Muscle layer of duodenum (tissue), 2 donors: Measurements from ENCODE around the gene FMNL2.

Experiments
- H3K27ac ChIP-seq: one replicate; pipeline ENCODE4 v1.7.0; 2013; ENCODE audit warnings: mild to moderate bottlenecking, low read length
- H3K27me3 ChIP-seq: one replicate; pipeline ENCODE4 v1.7.0; 2013; ENCODE audit warnings: low read depth, mild to moderate bottlenecking, control low read depth, low read length
- H3K36me3 ChIP-seq, 2 donors: one replicate each; pipeline ENCODE4 v1.7.0; 2013; ENCODE audit warnings: low read length in 2 of 2, control low read depth in 1 of 2, mild to moderate bottlenecking in 1 of 2; ENCODE audit not compliant: insufficient read depth in 2 of 2, control insufficient read depth in 1 of 2
- H3K4me1 ChIP-seq, 2 donors: one replicate each; pipeline ENCODE4 v1.7.0; 2013; ENCODE audit warnings: low read length in 2 of 2, mild to moderate bottlenecking in 2 of 2, control low read depth in 1 of 2, moderate library complexity in 1 of 2; ENCODE audit not compliant: insufficient read depth in 2 of 2, control insufficient read depth in 1 of 2
- H3K4me3 ChIP-seq, 2 donors: one replicate each; pipeline ENCODE4 v1.7.0; 2013; ENCODE audit warnings: low read length in 2 of 2, low read depth in 1 of 2, mild to moderate bottlenecking in 1 of 2
- H3K9me3 ChIP-seq, 2 donors: one replicate each; pipeline ENCODE4 v1.7.0; 2013; ENCODE audit warnings: low read length in 2 of 2, control low read depth in 1 of 2, mild to moderate bottlenecking in 1 of 2; ENCODE audit not compliant: control insufficient read depth in 1 of 2
- donor health status: healthy.

The FMNL2 gene

DNA sequence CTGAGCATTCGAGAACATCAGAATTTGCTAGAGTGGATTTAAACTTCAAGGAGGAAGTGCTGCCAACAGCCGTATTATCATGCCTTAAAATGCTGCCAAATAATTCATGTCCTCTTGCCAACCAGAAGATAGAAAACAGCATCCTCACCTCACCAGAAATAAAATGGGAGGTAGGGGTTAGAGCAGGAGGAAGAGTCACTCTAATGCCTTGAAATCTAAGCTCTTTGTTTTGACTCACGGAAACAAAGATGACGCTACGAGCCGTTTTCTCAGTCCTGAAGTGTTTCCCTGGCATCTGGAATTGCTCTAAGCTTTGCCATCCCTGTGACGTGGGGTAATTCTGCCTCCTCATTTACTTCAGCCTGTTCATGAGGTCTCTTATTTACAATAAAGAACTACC is 285.2 kb downstream of the FMNL2 start:
- peaks cover 10 to 17% of the 10 kb centered on the region in 2 donors for H3K36me3 ChIP-seq
- no peak overlapping the region for H3K4me3 ChIP-seq

DNA sequence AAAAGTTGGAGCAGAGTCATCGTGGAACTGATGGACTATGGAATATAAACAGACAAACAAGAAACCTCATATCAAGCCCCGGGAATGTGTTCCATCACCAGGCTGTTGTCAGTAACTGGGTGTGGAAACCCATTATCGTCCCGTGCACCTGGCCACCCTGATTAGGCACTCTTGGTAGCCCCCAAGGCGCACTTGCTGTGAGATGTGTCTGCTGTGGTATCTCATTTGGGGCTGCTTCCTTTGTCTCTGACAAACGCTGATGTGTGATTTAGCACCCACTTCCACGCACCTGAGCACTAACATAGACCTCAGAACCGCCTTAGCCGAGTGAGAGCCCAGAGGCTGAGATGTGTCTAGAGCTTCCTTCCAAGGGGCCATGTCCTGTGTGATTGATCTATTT is 286.0 kb downstream of the FMNL2 start:
- no peaks in the 10 kb centered on the region for H3K4me1 ChIP-seq
- H3K9me3 ChIP-seq = no peaks in the 10 kb centered on the region
- H3K36me3 ChIP-seq = peaks cover 10 to 14% of the 10 kb centered on the region in 2 donors

More for the DNA sequence above, 285.2 kb downstream of the FMNL2 start:
- Histone ChIP-seq H3K9me3 (no peaks in the 10 kb centered on the region), H3K4me1 (no peaks in the 10 kb centered on the region), H3K27ac (peak overlapping the region; percentile 53), H3K27me3 (no peaks in the 10 kb centered on the region)

DNA sequence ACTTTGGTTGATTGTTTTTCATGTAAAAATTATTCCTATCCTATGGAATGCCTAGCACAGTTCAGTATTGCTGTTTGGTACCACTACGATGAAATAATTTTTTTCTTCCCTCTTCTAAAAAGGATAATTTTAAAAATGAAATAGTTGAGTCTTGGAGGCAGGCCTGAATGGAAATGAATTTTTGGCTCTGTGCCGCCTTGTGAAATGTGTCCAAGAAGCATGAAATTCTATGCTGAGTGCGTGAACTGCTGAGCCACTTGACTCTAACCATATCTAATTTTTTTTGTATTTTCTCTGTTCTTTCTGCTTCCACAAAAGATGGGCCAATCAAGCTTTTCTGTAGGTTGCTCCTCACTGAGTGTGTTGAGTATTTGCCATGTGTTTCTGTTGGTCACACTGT is 287.2 kb downstream of the FMNL2 start:
- H3K4me1 ChIP-seq = peaks cover 0 to 7% of the 10 kb centered on the region in 2 donors
- H3K27me3 ChIP-seq = no peaks in the 10 kb centered on the region
- no peak overlapping the region for H3K4me3 ChIP-seq
- no peak overlapping the region for H3K27ac ChIP-seq
- H3K9me3 ChIP-seq = no peaks in the 10 kb centered on the region
- H3K36me3 ChIP-seq = peaks cover 6 to 11% of the 10 kb centered on the region in 2 donors

More for the DNA sequence above, 286.0 kb downstream of the FMNL2 start:
- H3K4me3 ChIP-seq = no peak overlapping the region
- no peaks in the 10 kb centered on the region for H3K27me3 ChIP-seq
- H3K27ac ChIP-seq = peak overlapping the region; percentile 53

DNA sequence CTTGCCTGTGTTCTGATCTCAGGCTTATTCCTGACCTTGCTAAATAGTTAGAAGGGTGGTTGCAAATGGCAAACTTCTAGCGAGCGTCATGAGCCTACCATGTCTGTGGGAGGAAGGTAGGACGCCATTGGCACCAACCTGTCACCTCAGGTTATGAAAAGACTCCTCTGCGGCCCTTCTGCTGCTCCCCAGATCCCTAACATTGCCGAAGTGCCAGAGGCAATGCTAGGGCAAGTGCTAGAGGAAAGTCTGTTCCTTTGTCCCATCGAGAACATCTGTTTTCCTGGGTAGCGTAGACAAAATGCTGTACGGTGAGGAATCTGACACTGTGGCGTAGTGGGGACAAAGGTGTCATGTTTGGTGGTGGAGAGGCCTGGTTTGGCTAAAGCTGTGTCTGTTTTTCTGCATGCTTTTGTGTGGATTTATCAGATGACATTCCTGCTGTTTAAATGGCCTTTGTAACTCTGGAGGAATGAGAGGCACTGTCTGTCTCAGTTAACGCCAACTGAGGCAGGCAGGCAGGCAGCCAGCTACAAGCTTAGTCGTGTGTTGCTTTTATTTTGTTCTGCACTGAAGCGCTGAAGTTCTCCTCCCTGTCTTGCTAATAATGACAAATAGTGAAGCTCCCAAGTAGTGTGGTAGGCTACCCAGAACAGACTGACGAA is 288.2 kb downstream of the FMNL2 start:
- Histone ChIP-seq H3K36me3 (peaks cover 0 to 4% of the 10 kb centered on the region in 2 donors), H3K4me1 (peaks cover 0 to 7% of the 10 kb centered on the region in 2 donors), H3K4me3 (no peak overlapping the region), H3K9me3 (no peaks in the 10 kb centered on the region), H3K27me3 (no peaks in the 10 kb centered on the region), H3K27ac (no peak overlapping the region)

DNA sequence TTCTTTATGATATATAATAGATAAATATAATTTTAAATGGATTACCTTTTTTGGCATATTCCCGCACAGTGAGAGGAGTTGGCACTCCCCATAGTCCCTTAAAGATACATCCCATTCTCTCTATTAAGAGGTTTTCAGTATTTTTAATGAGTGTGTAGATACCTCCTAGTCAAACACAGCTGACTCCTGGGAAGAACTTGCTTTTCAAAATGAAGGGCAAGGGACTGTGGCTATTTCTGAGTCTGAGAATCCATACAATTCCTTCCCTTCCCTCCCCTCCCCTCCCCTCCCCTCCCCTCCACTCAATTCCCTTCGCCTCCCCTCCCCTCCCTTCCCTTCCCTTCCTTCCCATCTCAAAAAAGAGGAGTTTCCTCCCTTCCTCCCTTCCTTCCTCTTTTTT is 288.8 kb downstream of the FMNL2 start:
- no peak overlapping the region for H3K27ac ChIP-seq
- no peak overlapping the region for H3K4me3 ChIP-seq
- H3K27me3 ChIP-seq = no peaks in the 10 kb centered on the region
- H3K9me3 ChIP-seq = no peaks in the 10 kb centered on the region
- peaks cover 0 to 7% of the 10 kb centered on the region in 2 donors for H3K4me1 ChIP-seq
- H3K36me3 ChIP-seq = peaks cover 0 to 5% of the 10 kb centered on the region in 2 donors

DNA sequence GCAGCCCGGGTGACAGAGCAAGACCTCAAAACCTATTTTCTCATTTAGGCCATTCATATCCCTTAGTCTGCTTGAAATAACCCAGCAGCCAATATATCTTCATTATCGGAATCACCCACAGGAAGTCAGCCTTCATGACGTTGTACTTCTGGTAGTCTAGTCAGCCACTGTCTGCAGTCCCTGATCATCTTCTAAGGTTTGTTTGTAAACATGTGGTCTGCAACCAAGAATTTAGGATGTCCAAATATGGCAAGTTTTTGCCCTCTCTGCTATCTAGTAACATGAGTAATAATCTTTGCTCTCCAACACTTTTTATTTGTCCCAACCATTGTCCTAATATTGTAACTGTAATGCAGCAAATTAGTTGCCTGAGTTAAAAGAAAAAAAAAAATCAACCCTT is 289.8 kb downstream of the FMNL2 start:
- peaks cover 6 to 7% of the 10 kb centered on the region in 2 donors for H3K36me3 ChIP-seq
- peaks cover 0 to 7% of the 10 kb centered on the region in 2 donors for H3K4me1 ChIP-seq
- no peaks in the 10 kb centered on the region for H3K9me3 ChIP-seq
- no peak overlapping the region for H3K4me3 ChIP-seq
- no peak overlapping the region for H3K27ac ChIP-seq
- H3K27me3 ChIP-seq = no peaks in the 10 kb centered on the region

DNA sequence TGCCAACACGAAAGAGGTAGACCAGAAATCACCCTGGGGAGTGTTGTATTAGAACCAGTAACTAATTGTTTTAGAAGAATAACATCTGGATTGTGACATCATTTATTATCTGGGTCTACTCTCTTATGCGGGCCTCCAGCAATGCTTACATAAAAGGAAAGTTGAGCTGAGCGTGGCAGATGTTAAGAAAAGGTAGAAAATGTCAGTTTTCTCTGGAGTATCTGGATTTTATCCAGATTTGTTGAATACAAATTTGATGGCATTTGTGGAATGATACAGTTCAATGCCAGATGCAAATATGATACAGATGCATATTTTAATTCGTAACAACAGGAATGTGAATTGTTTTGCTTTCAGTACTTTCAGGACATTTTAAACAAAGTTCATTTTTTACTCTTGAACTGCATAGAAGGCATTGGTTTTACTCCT is 292.0 kb downstream of the FMNL2 start:
- H3K27ac ChIP-seq = no peak overlapping the region
- H3K36me3 ChIP-seq = peaks cover 8 to 18% of the 10 kb centered on the region in 2 donors
- H3K4me3 ChIP-seq = no peak overlapping the region
- peaks cover 0 to 7% of the 10 kb centered on the region in 2 donors for H3K4me1 ChIP-seq
- H3K27me3 ChIP-seq = no peaks in the 10 kb centered on the region
- H3K9me3 ChIP-seq = no peaks in the 10 kb centered on the region

DNA sequence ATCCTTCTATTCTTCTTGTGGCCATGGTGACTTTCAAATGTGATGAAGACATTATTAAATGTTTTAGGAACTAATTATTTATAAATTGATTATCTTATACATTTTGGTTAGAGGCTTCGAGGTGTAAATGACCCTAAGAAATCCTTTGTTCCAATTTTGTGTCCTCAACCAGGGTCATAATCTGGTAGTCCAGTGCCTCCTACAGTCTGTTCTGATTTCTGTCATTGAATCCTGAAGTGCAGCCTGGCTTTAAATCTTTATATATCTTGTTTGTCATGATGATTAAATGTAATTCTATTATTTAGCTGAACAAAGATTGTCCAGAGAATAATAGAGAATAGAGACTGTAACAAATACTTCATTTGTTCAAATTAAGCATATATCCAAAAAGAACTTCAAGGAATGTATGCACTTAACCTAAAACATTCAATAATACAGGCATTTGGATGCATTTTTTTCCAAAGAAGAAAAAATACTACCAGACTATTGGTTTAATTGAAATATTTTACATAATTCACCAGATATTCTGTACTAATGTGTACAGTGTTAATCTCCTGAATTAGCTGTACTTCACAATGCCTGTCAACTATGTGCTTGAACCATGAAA is 292.5 kb downstream of the FMNL2 start:
- peaks cover 13 to 23% of the 10 kb centered on the region in 2 donors for H3K36me3 ChIP-seq
- H3K4me1 ChIP-seq = peaks cover 0 to 7% of the 10 kb centered on the region in 2 donors
- no peaks in the 10 kb centered on the region for H3K9me3 ChIP-seq

DNA sequence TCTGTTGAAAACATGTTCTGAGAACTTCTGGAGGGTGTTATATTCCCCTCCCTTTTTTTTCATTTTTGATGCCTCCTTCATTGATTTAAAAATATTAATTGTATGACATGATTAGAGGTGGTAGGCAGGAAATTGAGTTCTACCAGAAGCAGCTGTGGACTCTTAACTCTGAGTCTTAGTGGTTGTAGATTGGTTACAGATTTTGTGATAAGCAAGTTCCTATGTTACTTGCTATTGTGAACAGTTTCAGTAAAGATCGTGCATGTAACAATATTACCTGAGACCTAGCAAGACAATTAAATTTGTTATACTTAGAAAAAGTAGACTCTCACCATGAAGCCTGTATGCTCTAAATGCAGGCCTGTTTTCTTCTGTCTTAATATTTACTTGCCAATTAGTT is 294.2 kb downstream of the FMNL2 start:
- H3K4me1 ChIP-seq = peaks cover 0 to 7% of the 10 kb centered on the region in 2 donors
- H3K27me3 ChIP-seq = no peaks in the 10 kb centered on the region
- peaks cover 19 to 25% of the 10 kb centered on the region in 2 donors for H3K36me3 ChIP-seq
- H3K4me3 ChIP-seq = no peak overlapping the region
- H3K27ac ChIP-seq = no peak overlapping the region
- H3K9me3 ChIP-seq = no peaks in the 10 kb centered on the region

More for the DNA sequence above, 292.5 kb downstream of the FMNL2 start:
- Histone ChIP-seq H3K27ac (no peak overlapping the region), H3K4me3 (no peak overlapping the region), H3K27me3 (no peaks in the 10 kb centered on the region)

DNA sequence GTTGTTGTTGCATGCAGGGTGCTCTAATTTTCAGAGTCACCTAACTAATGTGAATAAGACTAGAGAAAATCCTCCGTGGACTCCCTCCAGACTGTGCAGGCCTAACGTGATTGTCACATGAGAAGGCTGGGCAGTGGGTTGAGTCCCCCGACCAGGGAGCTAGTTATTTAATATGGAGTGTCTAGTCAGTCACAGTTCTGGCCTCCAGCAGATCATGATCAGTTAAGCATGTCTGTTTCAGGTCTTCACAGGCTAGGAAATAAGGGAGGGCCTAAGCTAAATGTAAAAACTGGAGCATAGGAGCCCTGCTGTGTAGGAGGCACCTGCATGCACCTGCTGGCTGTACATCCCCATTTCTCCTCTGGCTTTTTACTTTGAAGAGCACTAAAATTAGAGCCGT is 295.5 kb downstream of the FMNL2 start:
- H3K4me3 ChIP-seq = no peak overlapping the region
- peaks cover 0 to 7% of the 10 kb centered on the region in 2 donors for H3K4me1 ChIP-seq
- H3K27ac ChIP-seq = no peak overlapping the region
- H3K27me3 ChIP-seq = no peaks in the 10 kb centered on the region
- peaks cover 19 to 25% of the 10 kb centered on the region in 2 donors for H3K36me3 ChIP-seq
- no peaks in the 10 kb centered on the region for H3K9me3 ChIP-seq

DNA sequence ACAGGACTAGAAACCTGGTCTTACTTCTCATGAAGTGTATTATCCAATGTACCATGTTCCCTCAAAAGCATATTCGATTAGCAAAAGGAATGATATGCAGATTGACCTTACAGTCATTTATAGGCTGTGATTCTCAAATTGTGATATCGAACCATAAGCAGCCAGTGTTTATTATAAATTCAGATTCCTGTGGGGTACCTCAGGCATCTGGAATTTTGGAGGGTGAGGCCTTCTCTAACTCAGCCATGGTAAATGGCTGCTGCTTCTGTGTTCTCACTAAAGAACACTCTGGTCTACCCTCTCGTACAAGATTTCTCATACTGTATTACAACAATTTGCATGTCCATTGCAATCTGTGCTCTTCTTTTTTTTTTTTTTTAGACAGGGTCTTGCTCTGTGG is 297.8 kb downstream of the FMNL2 start:
- H3K36me3 ChIP-seq = peaks cover 28 to 35% of the 10 kb centered on the region in 2 donors
- H3K4me3 ChIP-seq = no peak overlapping the region
- no peak overlapping the region for H3K27ac ChIP-seq
- no peaks in the 10 kb centered on the region for H3K27me3 ChIP-seq
- no peaks in the 10 kb centered on the region for H3K9me3 ChIP-seq
- no peaks in the 10 kb centered on the region for H3K4me1 ChIP-seq
